ENCODE measurements around the gene FKRP. TPM values are rescaled to one million over a fixed set of nuclear protein-coding genes. Genes with fewer than 3 reads are reported as not detected.

FKRP gene
- total RNA-seq, 1 experiment from 2014 or later: 24.1 TPM

- no peak for TF ChIP-seq ZNF423 (CRISPR knock-in tag; IDR thresholded peaks at IDR 0.05)
- TF ChIP-seq AR (CRISPR knock-in tag; IDR thresholded peaks at IDR 0.05): no peak
- TF ChIP-seq SP1 (CRISPR knock-in tag; conservative IDR thresholded peaks at IDR 0.05): peak; percentile 45; the same call in 1 of the 2 replicates
- TF ChIP-seq GTF2I (CRISPR knock-in tag; conservative IDR thresholded peaks at IDR 0.05): no peak
- TF ChIP-seq ZNF671 (CRISPR knock-in tag; IDR thresholded peaks at IDR 0.05): no peak
- 0 out of 2 replicates have a peak, but pooled peaks have one; percentile 58 for TF ChIP-seq HMGXB4 (CRISPR knock-in tag; IDR thresholded peaks at IDR 0.05)
- TF ChIP-seq ZSCAN18 (CRISPR knock-in tag; IDR thresholded peaks at IDR 0.05): no peak
- TF ChIP-seq ZNF396 (CRISPR knock-in tag; IDR thresholded peaks at IDR 0.05; ENCODE audit: borderline replicate concordance): no peak
- no peak for TF ChIP-seq KAT7 (CRISPR knock-in tag; IDR thresholded peaks at IDR 0.05; ENCODE audit: borderline replicate concordance)
- TF ChIP-seq PREB (CRISPR knock-in tag; IDR thresholded peaks at IDR 0.05; ENCODE audit: borderline replicate concordance): no peak
Observed at GRCh38 chr19:46713781-46714443, 31.9 kb upstream of the FKRP start (continued).

GRCh38 chr19:46714444-46715106 lies 31.3 kb upstream of the FKRP start:
- Mint-ChIP-seq H3K4me1 (peaks cover 24% of the 10 kb centered on the region), H3K9me3 (no peaks in the 10 kb centered on the region), H3K36me3 (peaks cover 7% of the 10 kb centered on the region), H3K27me3 (ENCODE audit: low read depth) (no peaks in the 10 kb centered on the region), H3K27ac (peak overlapping the region; percentile 82), H3K4me3 (peak overlapping the region; percentile 95)
- ATAC-seq: no peak
- POLR2A ChIA-PET: interaction anchor here (0.6 to 2.0 kb wide), 5 partner anchors 11 to 945 kb away, joined by 3 to 8 read pairs (median 4); partner anchors contain the start of genes CALM3 and SIX5
- DNase-seq (ENCODE audit: low spot score): no peak
- CTCF ChIA-PET: interaction anchor here (0.5 to 3.9 kb wide), 17 partner anchors 9 to 702 kb away, joined by 3 to 32 read pairs (median 5); partner anchors contain the start of genes DACT3 and FKRP
- TF ChIP-seq ZMAT4 (CRISPR knock-in tag; IDR thresholded peaks at IDR 0.05) (no peak), GABPB1 (CRISPR knock-in tag; IDR thresholded peaks at IDR 0.05) (no peak), RORB (CRISPR knock-in tag; IDR thresholded peaks at IDR 0.05) (no peak), CDX4 (CRISPR knock-in tag; IDR thresholded peaks at IDR 0.05; ENCODE audit: borderline replicate concordance) (no peak), CTCF (IDR thresholded peaks at IDR 0.05) (no peak), AR (CRISPR knock-in tag; IDR thresholded peaks at IDR 0.05) (no peak), HMGA2 (CRISPR knock-in tag; IDR thresholded peaks at IDR 0.05) (no peak)
